ENCODE data around the gene SLX9. TPM values are rescaled to one million over a fixed set of nuclear protein-coding genes. Genes with fewer than 3 reads are reported as not detected.

Gene SLX9
- total and polyA plus RNA-seq, 2 donors (not counting 3 experiments of a cell fraction or from before 2014, with no cell fraction given) = 27.0 to 50.6 TPM

GRCh38 chr21:44927259-44927586 lies 12.6 kb upstream of the SLX9 start:
- intact Hi-C loops (cut with micrococcal nuclease) = no loop called here
- H3K27ac ChIP-seq (ENCODE audit: insufficient read depth, low read depth, low read length) = no peak overlapping the region
- H3K4me1 ChIP-seq (ENCODE audit: control insufficient read depth, extremely low read depth, insufficient read depth, low read length) = peaks cover 31% of the 10 kb centered on the region
- H3K9me1 ChIP-seq (replicated peaks; ENCODE audit: control insufficient read depth, extremely low read depth, insufficient read depth, low read length) = no peaks in the 10 kb centered on the region
- no peak overlapping the region for H3K9ac ChIP-seq (replicated peaks; ENCODE audit: extremely low read depth, insufficient read depth, low read length)
- no peaks in the 10 kb centered on the region for H3K9me3 ChIP-seq (replicated peaks; ENCODE audit: control insufficient read depth, insufficient read depth, low read length)
- no peak overlapping the region for H3K4me3 ChIP-seq (replicated peaks in 1 of 3; ENCODE audit: insufficient read depth in 1 of 3, low read depth in 1 of 3, low read length in 3 of 3)
- DNase-seq (ENCODE audit: low read depth, low spot score) (no peak), FAIRE-seq (no peak)
- H4K20me1 ChIP-seq (replicated peaks; ENCODE audit: control insufficient read depth, extremely low read depth, insufficient read depth, low read length) = no peaks in the 10 kb centered on the region
- CTCF ChIA-PET = interaction anchor here (1.0 to 2.2 kb wide), 13 partner anchors 8 to 417 kb away, joined by 3 to 18 read pairs (median 4); no protein-coding TSS in a partner anchor
- no TSS peak for BruUV-seq (replicated peaks)
- H2AFZ ChIP-seq (ENCODE audit: low read depth, low read length) = no peak overlapping the region
- dilution Hi-C loops (cut with MboI; ENCODE audit: extremely low pct_ligation_motif_present, low sequenced_read_pairs) = loop anchor here (25.0 kb wide), 1 partner anchor 210 kb away; no protein-coding TSS in a partner anchor
- H3K36me3 ChIP-seq (ENCODE audit: control insufficient read depth in 2 of 2, extremely low read depth in 1 of 2, insufficient read depth in 2 of 2, low read length in 2 of 2) = no peaks in the 10 kb centered on the region
- peaks cover 7 to 15% of the 10 kb centered on the region in 2 experiments for H3K27me3 ChIP-seq (ENCODE audit: control insufficient read depth in 2 of 2, insufficient read depth in 2 of 2, low read length in 2 of 2)
- POLR2A ChIA-PET = no interaction called here
- H3K79me2 ChIP-seq (ENCODE audit: control insufficient read depth, insufficient read depth, low read length) = no peaks in the 10 kb centered on the region
- TF ChIP-seq EZH2 (IDR thresholded peaks at IDR 0.05; ENCODE audit: borderline replicate concordance, low read depth, low read length, severe bottlenecking) (no peak), MYC (IDR thresholded peaks at IDR 0.05; ENCODE audit: low read depth, low read length) (no peak), POLR2AphosphoS5 (IDR thresholded peaks at IDR 0.05; ENCODE audit: insufficient read depth, low read depth, low read length) (no peak), POLR2A (IDR thresholded peaks at IDR 0.05; ENCODE audit: low read depth, low read length) (no peak), GATA2 (IDR thresholded peaks at IDR 0.05; ENCODE audit: insufficient read depth, insufficient read length, low read depth, low read length) (no peak), MAX (IDR thresholded peaks at IDR 0.05; ENCODE audit: insufficient read depth, insufficient read length) (no peak), JUN (IDR thresholded peaks at IDR 0.05; ENCODE audit: borderline replicate concordance, insufficient read depth, insufficient read length, low read depth) (no peak), FOS (IDR thresholded peaks at IDR 0.05; ENCODE audit: borderline replicate concordance, insufficient read depth, low read length) (no peak), CTCF (IDR thresholded peaks at IDR 0.05; ENCODE audit: extremely low read depth in 1 of 2, insufficient read depth in 1 of 2, low read depth in 1 of 2, low read length in 2 of 2) (no peak)
- H3K4me2 ChIP-seq (ENCODE audit: insufficient read depth, low read length) = no peak overlapping the region

Data from endothelial cell of umbilical vein (primary cell).